GM06990 (cell line): ENCODE results near the gene NTHL1.

ENCODE experiments used
- DNase-seq: peaks from one replicate; pipeline ENCODE4 v3.0.0-alpha.2; 2011; ENCODE audit not compliant: insufficient read length; ENCODE audit errors: extremely low read depth
- H3K27me3 ChIP-seq: replicated peaks from 2 replicates; pipeline ENCODE4 v1.6.0; 2011; ENCODE audit warnings: low read length; ENCODE audit not compliant: control insufficient read depth, insufficient read depth
- H3K36me3 ChIP-seq: 2 replicates; pipeline ENCODE4 v1.5.1; 2011; ENCODE audit warnings: low read length; ENCODE audit not compliant: control insufficient read depth, insufficient read depth
- H3K4me3 ChIP-seq: replicated peaks from 2 replicates; pipeline ENCODE4 v1.5.1; 2011; ENCODE audit warnings: low read depth, mild to moderate bottlenecking, control low read depth, low read length
- TF ChIP-seq, protein P1 (sequence below): IDR thresholded peaks from 2 replicates; pipeline ENCODE4 v1.5.1; 2011; ENCODE audit warnings: low read length, control low read depth, mild to moderate bottlenecking, inconsistent platforms; ENCODE audit not compliant: insufficient read depth, poor library complexity, severe bottlenecking

Gene NTHL1

GRCh38 chr16:2009164-2009711, 38.4 kb downstream of the NTHL1 start:
- Histone ChIP-seq H3K36me3 (peaks cover 7% of the 10 kb centered on the region), H3K27me3 (no peaks in the 10 kb centered on the region), H3K4me3 (peak overlapping the region; percentile 68)
- no peak for DNase-seq
- TF ChIP-seq, protein P1, sequence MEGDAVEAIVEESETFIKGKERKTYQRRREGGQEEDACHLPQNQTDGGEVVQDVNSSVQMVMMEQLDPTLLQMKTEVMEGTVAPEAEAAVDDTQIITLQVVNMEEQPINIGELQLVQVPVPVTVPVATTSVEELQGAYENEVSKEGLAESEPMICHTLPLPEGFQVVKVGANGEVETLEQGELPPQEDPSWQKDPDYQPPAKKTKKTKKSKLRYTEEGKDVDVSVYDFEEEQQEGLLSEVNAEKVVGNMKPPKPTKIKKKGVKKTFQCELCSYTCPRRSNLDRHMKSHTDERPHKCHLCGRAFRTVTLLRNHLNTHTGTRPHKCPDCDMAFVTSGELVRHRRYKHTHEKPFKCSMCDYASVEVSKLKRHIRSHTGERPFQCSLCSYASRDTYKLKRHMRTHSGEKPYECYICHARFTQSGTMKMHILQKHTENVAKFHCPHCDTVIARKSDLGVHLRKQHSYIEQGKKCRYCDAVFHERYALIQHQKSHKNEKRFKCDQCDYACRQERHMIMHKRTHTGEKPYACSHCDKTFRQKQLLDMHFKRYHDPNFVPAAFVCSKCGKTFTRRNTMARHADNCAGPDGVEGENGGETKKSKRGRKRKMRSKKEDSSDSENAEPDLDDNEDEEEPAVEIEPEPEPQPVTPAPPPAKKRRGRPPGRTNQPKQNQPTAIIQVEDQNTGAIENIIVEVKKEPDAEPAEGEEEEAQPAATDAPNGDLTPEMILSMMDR: no peak

DNA sequence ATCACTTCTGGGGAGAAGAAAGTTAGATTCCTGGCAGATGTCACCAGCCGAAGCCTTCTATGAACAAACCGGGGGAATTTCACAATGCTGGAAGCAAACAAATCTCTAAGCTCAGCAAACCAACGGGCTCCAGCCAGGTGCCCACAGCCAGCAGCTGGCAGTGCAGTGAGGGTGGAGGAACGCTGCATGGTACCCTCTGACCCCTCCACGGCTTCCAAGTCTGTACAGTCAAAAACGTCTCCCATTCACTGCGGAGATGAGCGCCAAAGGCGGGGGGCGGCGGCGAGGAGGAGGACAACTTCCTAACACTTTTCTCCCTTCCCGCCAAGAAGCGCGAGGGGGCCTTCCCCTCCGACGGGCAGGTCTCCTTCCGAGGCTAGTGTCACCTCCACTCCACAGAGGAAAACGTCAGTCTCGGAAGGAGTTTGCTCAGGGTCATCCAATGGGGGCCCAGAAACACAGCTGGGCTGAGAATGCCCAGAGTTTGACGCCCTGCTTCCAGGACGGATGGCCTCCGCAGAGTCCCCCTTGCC, 38.9 kb downstream of the NTHL1 start:
- H3K36me3 ChIP-seq: peaks cover 7% of the 10 kb centered on the region
- no peak for DNase-seq
- no peaks in the 10 kb centered on the region for H3K27me3 ChIP-seq
- peak overlapping the region; percentile 68 for H3K4me3 ChIP-seq
- TF ChIP-seq, protein P1: no peak

DNA sequence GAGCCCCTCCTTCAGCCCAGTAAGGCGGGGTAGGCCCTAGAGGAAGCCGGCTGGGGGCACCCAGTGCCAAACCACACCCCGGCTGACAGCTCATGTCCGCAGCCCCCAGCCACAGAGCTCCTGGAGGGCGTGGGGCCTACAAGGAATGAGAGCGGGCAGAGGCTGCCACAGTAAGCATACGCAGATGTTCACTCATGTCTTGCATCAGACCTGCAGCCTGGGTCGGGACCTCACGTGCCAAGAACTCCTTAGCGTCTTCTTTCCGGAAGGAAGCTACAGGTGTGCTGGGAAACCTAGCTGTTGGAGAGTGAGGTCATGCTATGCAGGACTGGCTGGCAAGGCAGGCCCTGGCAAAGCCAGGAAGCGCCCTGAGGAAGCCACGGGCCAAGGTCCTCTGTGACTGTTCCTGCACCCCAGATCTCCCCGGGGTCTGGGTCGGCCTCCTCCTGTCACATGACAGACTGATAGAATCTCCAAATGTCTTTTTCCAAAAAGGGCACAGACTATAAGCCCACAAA, 39.6 kb downstream of the NTHL1 start:
- peaks cover 13% of the 10 kb centered on the region for H3K36me3 ChIP-seq
- TF ChIP-seq, protein P1: no peak
- DNase-seq: no peak
- peak overlapping the region; percentile 68 for H3K4me3 ChIP-seq
- no peaks in the 10 kb centered on the region for H3K27me3 ChIP-seq

DNA sequence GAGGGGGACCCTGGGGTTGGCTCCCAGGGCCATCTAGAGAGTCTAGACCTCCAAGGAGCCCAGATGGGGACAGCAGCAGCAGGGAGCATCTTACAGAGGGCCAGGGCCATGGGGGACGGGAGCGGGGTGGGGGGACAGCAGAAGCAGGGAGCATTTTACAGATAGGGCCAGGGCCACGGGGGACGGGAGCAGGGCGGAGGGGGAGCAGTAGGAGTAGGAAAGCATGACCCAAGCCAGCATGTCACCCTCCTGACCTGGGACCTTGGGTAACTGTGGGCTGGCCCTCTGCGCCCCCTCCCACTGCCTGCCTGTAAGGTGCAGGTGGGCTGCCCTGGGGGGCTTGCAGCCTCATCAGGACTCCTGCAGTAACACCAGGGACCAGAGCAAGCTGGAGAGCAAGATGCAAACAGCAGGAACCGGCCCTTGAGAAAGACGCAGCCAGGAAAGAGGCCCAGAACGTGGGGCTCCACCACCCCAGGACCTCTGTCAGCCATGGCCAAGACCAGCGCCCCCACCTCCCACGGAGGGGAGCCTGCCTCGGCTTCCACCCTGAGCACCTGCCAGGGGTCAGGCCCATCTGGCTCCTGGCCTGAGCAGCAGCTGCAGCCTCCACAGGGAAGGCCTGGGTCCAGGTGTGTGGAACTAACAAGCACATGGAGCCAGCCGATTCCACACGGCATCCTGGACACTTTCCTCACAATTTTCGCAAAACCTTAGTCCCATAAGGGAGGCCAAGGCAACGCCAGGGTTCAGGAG, 40.4 kb downstream of the NTHL1 start:
- no peaks in the 10 kb centered on the region for H3K27me3 ChIP-seq
- H3K36me3 ChIP-seq: peaks cover 22% of the 10 kb centered on the region
- DNase-seq: no peak
- peak overlapping the region; percentile 68 for H3K4me3 ChIP-seq
- TF ChIP-seq, protein P1: no peak

- no peak for DNase-seq
- TF ChIP-seq, protein P1: no peak
- no peaks in the 10 kb centered on the region for H3K27me3 ChIP-seq
- no peak overlapping the region for H3K4me3 ChIP-seq
- H3K36me3 ChIP-seq: peaks cover 31% of the 10 kb centered on the region
Observed at GRCh38 chr16:2006317-2006716, 41.3 kb downstream of the NTHL1 start.
